HL-60/S4 treated with phorbol 12-myristate 13-acetate at 8.2 ng/mL for 4 days and 3 days (cell line): ENCODE results near the gene RNU6-9.
"Not testable (repeated sequence)": the region's sequence is repeated elsewhere in the genome, so short reads cannot be mapped to it uniquely, and the experiment has no call there.

ENCODE experiments used
- in situ Hi-C: fragments of 300-500 bp; cut with MboI; formaldehyde crosslinking; loops from 2 replicates; pipeline ENCODE4 v1.15.0; 2022; ENCODE audit warnings: low sequenced_read_pairs

RNU6-9 gene

DNA sequence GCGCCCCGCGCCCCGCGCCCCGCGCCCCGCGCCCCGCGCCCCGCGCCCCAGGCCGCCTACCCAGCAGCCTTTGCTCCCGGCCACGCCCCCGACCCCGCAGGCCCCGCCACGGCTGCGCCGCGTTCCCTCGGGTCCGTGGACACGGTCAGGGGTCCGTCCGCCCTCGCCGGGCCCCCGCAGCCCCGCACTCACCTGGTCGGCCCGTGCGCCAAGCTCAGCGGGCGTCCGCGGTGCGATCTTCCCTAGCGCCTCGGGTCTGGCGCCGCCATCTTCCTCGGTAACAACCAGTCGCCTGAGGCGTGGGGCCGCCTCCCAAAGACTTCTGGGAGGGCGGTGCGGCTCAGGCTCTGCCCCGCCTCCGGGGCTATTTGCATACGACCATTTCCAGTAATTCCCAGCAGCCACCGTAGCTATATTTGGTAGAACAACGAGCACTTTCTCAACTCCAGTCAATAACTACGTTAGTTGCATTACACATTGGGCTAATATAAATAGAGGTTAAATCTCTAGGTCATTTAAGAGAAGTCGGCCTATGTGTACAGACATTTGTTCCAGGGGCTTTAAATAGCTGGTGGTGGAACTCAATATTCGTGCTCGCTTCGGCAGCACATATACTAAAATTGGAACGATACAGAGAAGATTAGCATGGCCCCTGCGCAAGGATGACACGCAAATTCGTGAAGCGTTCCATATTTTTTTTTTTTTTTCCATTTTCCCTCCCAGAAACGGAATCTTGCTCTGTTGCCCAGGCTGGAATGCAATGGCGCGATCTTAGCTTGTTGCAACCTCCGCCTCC is at the start of gene RNU6-9, which contains the start of gene MED16:
Gene RNU6-9 (plus strand): TSS at position 591 of the 796 bp plus-strand sequence.
Gene MED16 (minus strand): TSS at position 294 of the 796 bp plus-strand sequence. CDS start 2,056 bp downstream, outside the sequence.
- in situ Hi-C loops: no loop called here

DNA sequence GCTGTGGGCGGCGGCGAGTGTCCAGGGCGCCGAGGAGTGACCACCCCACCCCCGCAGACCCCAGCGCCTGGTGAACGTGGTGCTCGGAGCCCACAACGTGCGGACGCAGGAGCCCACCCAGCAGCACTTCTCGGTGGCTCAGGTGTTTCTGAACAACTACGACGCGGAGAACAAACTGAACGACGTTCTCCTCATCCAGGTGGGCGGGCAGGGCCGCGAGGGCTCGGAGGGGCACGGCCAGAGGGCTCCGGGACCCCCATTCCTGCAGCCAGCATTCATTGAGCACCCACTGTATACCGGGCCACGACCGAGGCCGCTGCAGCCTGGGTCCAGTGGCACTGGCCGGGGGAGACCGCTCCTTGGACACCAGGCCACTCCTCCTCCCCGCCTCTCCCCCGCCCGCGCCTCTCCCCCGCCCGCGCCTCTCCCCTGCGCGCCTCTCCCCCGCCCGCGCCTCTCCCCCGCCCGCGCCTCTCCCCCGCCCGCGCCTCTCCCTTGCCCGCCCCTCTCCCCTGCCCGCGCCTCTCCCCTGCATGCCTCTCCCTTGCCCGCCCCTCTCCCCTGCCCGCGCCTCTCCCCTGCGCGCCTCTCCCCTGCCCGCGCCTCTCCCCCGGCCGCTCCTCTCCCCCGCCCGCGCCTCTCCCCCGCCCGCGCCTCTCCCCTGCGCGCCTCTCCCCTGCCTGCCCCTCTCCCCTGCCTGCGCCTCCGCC is 49.3 kb upstream of the RNU6-9 start:
- in situ Hi-C loops: no loop called here

DNA sequence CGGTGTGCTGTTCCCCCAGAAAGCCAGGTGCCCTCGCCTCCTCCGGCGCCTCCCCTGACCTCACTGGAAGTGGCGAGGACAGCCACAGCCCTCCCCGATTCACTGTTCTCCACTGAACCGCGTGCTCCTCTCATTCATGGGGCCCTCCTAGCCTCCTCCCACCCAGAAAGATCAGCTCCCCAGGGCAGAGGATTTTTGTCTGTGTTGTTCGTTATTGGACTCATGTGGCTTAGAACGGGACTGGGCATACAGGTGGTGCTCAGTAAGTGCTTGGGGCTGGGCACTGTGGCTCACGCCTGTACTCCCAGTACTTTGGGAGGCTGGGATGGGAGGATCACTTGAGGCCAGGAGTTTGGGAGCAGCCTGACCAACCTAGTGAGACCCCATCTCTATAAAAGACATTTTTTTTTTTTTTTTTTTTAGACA is 48.7 kb upstream of the RNU6-9 start:
- in situ Hi-C loops: no loop called here

GRCh38 chr19:845707-846521 is 47.4 kb upstream of the RNU6-9 start:
- in situ Hi-C loops: no loop called here

DNA sequence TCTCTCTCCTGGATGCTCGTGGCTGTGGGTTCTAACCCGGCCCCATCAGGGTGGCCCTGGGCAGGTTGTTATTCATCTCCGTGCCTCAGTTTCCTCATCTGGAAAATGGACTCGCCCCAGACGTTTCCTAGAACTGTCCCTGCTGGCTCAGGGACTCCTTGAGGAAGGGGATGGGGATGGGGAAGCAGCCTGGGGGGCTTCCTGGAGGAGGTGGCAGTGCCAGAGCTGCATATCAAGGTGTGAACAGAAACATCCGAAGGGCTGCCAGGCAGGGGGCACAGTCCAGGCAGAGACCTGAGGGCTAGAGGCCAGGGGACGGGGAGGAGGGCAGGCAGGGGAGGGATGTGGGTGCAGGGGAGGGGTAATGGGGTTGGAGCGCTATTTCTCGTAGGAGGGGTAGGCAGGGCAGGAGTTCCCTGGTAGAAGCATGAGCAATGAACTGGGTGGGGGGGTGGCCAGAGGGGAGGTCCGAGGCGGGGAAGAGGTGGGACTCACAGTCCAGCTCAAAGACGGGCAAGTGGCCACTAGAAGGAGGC is 44.8 kb upstream of the RNU6-9 start:
- in situ Hi-C loops: no loop called here

DNA sequence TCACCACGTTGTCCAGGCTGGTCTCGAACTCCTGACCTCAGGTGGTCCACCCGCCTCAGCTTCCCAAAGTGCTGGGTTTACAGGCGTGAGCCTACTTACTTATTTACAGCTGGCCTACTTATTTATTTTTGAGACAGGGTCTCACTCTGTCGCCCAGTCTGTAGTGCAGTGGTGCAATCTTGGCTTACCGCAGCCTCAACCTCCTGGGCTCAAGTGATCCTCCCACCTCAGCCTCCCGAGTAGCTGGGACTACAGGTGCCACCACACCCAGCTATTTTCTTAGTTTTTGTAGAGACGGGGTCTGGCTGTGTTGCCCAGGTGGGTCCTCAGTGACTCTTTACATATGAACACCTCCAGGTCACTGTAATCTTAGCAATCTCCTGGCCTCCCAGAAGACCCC is 44.1 kb upstream of the RNU6-9 start:
- in situ Hi-C loops: not testable (repeated sequence)

- in situ Hi-C loops: loop anchor here (25.0 kb wide), 1 partner anchor 137 kb away; the partner anchor contains the start of gene WDR18
These were observed 42.9 kb upstream of the RNU6-9 start for GRCh38 chr19:850221-850978.

DNA sequence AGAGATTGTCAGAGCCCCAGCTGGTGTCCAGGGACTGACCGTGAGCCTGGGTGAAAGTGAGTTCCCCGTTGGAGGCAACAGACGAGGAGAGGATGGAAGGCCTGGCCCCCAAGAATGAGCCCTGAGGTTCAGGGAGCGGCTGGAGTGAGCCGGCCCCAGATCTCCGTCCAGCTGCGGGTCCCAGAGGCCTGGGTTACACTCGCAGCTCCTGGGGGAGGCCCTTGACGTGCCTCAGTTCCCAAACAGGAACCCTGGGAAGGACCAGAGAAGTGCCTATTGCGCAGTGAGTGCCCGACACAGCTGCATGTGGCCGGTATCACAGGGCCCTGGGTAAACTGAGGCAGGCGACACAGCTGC is 42.3 kb upstream of the RNU6-9 start:
- in situ Hi-C loops: loop anchor here (25.0 kb wide), 1 partner anchor 136 kb away; the partner anchor contains the start of gene WDR18

GRCh38 chr19:852136-853013 is 40.9 kb upstream of the RNU6-9 start, which contains the start of gene ELANE:
TSS of gene ELANE (plus strand) at chr19:852303. CDS start at chr19:852329, 26 bp downstream.
- in situ Hi-C loops: loop anchor here (25.0 kb wide), 1 partner anchor 135 kb away; the partner anchor contains the start of gene WDR18

DNA sequence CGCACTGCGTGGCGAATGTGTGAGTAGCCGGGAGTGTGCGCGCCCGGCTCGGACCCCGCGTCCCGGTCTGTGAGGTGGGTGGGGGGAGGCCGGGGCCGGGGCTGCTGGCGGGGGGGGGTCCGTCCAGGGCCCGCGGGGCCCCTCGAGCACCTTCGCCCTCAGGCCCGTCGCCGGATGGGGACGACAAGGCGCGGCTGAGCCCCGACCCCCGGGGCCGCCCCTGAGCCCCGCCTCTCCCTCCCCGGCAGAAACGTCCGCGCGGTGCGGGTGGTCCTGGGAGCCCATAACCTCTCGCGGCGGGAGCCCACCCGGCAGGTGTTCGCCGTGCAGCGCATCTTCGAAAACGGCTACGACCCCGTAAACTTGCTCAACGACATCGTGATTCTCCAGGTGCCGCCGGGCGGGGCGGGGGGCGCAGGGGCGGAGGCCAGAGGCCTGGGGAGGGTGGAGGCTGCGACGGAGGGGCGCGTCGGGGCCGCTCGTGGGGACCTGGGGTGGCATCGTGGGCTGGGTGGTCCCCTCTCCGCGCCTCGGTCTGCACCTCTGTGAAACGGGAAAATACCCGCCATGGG is 40.2 kb upstream of the RNU6-9 start:
- in situ Hi-C loops: loop anchor here (25.0 kb wide), 1 partner anchor 134 kb away; the partner anchor contains the start of gene WDR18

GRCh38 chr19:853614-854220 is 39.6 kb upstream of the RNU6-9 start:
- in situ Hi-C loops: loop anchor here (25.0 kb wide), 1 partner anchor 134 kb away; the partner anchor contains the start of gene WDR18

GRCh38 chr19:854549-854948 is 38.7 kb upstream of the RNU6-9 start:
- in situ Hi-C loops: loop anchor here (25.0 kb wide), 1 partner anchor 133 kb away; the partner anchor contains the start of gene WDR18

DNA sequence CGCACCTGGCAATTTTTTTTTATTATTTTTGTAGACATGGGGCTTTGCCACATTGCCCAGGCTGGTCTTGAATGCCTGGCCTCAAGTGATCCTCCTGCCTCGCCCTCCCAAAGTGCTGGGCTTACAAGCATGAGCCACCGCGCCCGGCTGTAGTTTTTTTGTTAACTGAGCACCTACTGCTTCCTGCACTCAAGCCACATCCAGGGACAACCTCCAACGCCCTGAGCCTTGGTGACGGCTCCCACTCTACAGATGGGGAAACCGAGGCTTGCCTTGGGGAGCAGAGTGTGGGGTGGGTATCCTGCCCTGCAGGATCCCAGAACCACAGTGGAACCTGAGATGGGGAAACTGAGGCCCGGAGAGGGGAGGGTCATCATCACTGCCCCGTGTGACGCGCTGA is 38.1 kb upstream of the RNU6-9 start:
- in situ Hi-C loops: loop anchor here (25.0 kb wide), 1 partner anchor 132 kb away; the partner anchor contains the start of gene WDR18

DNA sequence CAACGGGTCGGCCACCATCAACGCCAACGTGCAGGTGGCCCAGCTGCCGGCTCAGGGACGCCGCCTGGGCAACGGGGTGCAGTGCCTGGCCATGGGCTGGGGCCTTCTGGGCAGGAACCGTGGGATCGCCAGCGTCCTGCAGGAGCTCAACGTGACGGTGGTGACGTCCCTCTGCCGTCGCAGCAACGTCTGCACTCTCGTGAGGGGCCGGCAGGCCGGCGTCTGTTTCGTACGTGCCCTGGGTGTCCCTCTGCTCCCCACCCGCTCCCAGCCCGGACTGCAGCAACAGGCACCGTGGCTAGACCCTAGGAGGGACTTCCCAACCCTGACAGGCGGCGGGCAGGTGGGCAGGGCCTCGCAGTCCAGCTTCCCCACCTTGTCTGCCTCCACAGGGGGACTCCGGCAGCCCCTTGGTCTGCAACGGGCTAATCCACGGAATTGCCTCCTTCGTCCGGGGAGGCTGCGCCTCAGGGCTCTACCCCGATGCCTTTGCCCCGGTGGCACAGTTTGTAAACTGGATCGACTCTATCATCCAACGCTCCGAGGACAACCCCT is 37.6 kb upstream of the RNU6-9 start:
- in situ Hi-C loops: loop anchor here (25.0 kb wide), 1 partner anchor 132 kb away; the partner anchor contains the start of gene WDR18

GRCh38 chr19:858284-858683 is 35.0 kb upstream of the RNU6-9 start:
- in situ Hi-C loops: loop anchor here (25.0 kb wide), 1 partner anchor 129 kb away; the partner anchor contains the start of gene WDR18

- in situ Hi-C loops: loop anchor here (25.0 kb wide), 1 partner anchor 128 kb away; the partner anchor contains the start of gene WDR18
These were observed 34.1 kb upstream of the RNU6-9 start, which contains the start of gene CFD for GRCh38 chr19:858868-859843. TSS of gene CFD (plus strand) at chr19:859664. CDS start at chr19:859690, 26 bp downstream.
